AG04449 (cell line): ENCODE results near the gene ARHGAP22.

Experiments used
- CTCF ChIA-PET: fragments of 350-600 bp; formaldehyde crosslinking; extraction: SDS; loops from one replicate; lab custom pipeline; 2021; ENCODE audit warnings: antibody characterized with exemption; lab: Yijun Ruan, JAX
- POLR2A ChIA-PET: fragments of 400-600, 350-600 bp; formaldehyde crosslinking; extraction: SDS; loops from one replicate; lab custom pipeline; 2020; ENCODE audit warnings: antibody characterized with exemption, inconsistent platforms; lab: Yijun Ruan, JAX
- DNase-seq: peaks from one replicate; pipeline ENCODE4 v3.0.0-alpha.2; 2010; ENCODE audit warnings: low read depth, low spot score
- H3K4me3 ChIP-seq: 2 replicates; pipeline ENCODE4 v1.5.1; 2011; ENCODE audit warnings: low read depth, mild to moderate bottlenecking, control low read depth, low read length
- TF ChIP-seq, protein P1 (sequence below): IDR thresholded peaks from one replicate; pipeline ENCODE4 v1.5.1; 2011; ENCODE audit warnings: mild to moderate bottlenecking, moderate library complexity, low read length, control low read depth, inconsistent platforms; ENCODE audit not compliant: insufficient read depth; ENCODE audit errors: missing control alignments

The ARHGAP22 gene

GRCh38 chr10:48480397-48481374, 124.2 kb downstream of the ARHGAP22 start:
- DNase-seq, result no peak
- POLR2A ChIA-PET, result no interaction called here

GRCh38 chr10:48478980-48479811, 125.7 kb downstream of the ARHGAP22 start:
- ChIA-PET POLR2A (no interaction called here), CTCF (interaction anchor here (1.2 kb wide), 1 partner anchor 35 kb away, joined by 3 read pairs; no protein-coding TSS in a partner anchor)
- TF ChIP-seq, protein P1, sequence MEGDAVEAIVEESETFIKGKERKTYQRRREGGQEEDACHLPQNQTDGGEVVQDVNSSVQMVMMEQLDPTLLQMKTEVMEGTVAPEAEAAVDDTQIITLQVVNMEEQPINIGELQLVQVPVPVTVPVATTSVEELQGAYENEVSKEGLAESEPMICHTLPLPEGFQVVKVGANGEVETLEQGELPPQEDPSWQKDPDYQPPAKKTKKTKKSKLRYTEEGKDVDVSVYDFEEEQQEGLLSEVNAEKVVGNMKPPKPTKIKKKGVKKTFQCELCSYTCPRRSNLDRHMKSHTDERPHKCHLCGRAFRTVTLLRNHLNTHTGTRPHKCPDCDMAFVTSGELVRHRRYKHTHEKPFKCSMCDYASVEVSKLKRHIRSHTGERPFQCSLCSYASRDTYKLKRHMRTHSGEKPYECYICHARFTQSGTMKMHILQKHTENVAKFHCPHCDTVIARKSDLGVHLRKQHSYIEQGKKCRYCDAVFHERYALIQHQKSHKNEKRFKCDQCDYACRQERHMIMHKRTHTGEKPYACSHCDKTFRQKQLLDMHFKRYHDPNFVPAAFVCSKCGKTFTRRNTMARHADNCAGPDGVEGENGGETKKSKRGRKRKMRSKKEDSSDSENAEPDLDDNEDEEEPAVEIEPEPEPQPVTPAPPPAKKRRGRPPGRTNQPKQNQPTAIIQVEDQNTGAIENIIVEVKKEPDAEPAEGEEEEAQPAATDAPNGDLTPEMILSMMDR, result no peak
- no peak overlapping the region for H3K4me3 ChIP-seq
- no peak for DNase-seq

More at GRCh38 chr10:48480397-48481374, 124.2 kb downstream of the ARHGAP22 start:
- TF ChIP-seq, protein P1, result no peak
- no peak overlapping the region for H3K4me3 ChIP-seq
- CTCF ChIA-PET, result no interaction called here

DNA sequence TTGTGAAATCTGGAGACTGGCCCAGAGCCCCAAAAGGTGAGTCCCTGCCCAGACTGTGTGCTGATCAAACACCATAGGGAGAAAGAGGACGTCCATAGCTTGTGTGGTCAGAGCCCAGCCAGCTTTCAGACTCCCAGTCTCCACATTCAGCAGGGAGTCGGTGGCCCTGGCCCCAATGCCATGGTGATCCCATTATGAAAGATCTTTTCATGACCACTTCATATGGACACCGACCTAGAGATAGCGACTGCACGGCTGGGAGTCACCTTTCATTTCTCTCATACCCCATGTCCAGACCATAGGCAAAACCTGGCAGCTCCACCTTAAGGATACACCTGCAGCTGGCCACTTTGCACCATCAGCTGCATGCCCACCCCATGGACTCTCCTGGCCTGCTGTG, 126.4 kb downstream of the ARHGAP22 start:
- no peak overlapping the region for H3K4me3 ChIP-seq
- POLR2A ChIA-PET, result no interaction called here
- CTCF ChIA-PET, result interaction anchor here (1.2 to 1.3 kb wide), 2 partner anchors 9 to 34 kb away, joined by 3 read pairs; no protein-coding TSS in a partner anchor
- TF ChIP-seq, protein P1, result no peak
- no peak for DNase-seq

DNA sequence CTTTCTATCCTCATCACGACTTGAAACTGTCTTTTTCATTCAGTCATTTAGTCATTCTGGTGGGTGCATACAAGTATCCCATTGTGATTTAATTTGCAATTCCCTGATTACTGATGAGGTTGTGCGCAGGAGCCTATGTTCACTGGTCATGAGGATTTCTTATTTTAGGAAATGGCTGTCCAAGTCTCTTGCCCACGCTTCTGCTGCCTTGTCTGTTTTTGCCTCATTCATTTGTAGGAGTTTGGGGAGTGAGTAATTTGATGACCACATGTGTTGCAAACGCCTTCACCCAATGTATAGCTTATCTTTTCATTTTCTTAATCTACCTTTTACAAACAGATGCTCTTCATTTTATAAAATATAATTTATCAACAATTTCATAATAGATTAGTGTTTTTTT, 127.3 kb downstream of the ARHGAP22 start:
- TF ChIP-seq, protein P1, result no peak
- DNase-seq, result no peak
- H3K4me3 ChIP-seq, result no peak overlapping the region
- POLR2A ChIA-PET, result no interaction called here
- CTCF ChIA-PET, result interaction anchor here (1.3 to 1.8 kb wide), 2 partner anchors 8 to 179 kb away, joined by 3 to 4 read pairs; no protein-coding TSS in a partner anchor

DNA sequence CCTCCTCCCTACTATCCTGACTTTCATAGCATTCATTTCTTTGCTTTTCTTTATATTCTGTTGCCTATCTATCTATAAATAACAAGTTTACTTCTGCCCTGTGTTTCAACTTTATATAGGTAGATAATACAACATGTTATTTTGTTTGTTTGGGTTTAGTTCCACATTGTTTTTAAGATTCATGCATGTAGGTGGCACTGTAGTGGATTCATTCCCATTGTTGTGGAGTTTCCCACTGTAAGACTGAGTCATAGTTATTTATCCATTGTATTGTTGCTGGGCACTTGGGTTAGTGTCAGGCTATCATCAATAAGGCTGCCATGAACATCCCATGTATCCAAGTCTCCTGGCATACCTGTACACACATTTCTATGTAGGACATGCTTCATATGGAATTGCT, 127.7 kb downstream of the ARHGAP22 start:
- ChIA-PET CTCF (interaction anchor here (1.3 to 1.8 kb wide), 2 partner anchors 8 to 179 kb away, joined by 3 to 4 read pairs; no protein-coding TSS in a partner anchor), POLR2A (no interaction called here)
- no peak overlapping the region for H3K4me3 ChIP-seq
- TF ChIP-seq, protein P1, result no peak
- DNase-seq, result no peak
